Measurements from ENCODE around the gene CFAP410.

Gene CFAP410

DNA sequence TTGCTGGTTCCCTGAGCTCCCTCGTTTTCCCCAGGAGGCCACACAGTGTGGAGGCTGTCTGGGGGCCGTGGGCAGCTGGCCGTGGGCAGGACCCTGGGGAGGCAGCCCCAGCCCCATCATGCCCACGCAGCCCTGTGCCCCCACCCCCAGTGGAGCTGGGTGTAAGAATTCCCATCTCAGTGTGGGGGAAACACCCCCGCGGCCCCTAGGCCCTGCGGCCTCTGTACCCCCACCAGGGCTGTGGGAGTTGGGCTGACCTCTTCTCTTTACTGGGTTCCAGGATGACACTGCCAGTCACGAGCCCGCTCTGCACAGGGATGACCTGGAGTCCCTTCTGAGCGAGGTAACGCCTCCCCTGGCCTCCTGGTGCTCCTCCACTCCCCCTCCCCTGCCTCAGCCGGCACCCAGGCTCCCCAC lies 43.1 kb downstream of the CFAP410 start:
- no peak for DNase-seq (ENCODE audit: low spot score)
- TF ChIP-seq, protein P1, sequence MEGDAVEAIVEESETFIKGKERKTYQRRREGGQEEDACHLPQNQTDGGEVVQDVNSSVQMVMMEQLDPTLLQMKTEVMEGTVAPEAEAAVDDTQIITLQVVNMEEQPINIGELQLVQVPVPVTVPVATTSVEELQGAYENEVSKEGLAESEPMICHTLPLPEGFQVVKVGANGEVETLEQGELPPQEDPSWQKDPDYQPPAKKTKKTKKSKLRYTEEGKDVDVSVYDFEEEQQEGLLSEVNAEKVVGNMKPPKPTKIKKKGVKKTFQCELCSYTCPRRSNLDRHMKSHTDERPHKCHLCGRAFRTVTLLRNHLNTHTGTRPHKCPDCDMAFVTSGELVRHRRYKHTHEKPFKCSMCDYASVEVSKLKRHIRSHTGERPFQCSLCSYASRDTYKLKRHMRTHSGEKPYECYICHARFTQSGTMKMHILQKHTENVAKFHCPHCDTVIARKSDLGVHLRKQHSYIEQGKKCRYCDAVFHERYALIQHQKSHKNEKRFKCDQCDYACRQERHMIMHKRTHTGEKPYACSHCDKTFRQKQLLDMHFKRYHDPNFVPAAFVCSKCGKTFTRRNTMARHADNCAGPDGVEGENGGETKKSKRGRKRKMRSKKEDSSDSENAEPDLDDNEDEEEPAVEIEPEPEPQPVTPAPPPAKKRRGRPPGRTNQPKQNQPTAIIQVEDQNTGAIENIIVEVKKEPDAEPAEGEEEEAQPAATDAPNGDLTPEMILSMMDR (IDR thresholded peaks at IDR 0.05; ENCODE audit: extremely low read depth, insufficient read depth, missing control alignments), result no peak
- in situ Hi-C loops (cut with MboI; ENCODE audit: low pct_unique_long_range_greater_than_20kb, low sequenced_read_pairs, unreplicated experiment), result loop anchor here (25.0 kb wide), 1 partner anchor 209 kb away; no protein-coding TSS in a partner anchor

DNA sequence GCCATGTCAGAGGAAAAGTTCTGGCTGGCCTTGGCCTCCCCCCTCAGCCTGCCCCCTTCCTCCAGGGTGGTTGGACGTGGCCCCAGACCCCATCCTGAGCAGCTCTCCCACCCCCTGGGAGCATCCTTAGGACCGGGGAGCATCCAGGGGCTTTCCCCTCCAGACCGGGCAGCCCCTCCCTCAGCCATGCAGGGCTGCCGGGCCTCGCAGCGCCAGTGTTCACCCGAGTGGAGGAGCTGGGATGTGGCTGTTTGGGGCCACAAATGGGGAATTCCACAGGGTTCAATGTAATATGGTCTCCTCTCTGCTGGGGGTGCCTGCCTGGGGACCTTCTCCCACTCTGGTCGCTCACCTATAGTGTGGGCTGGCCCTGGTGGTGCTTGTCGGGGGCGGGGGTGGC lies 43.5 kb downstream of the CFAP410 start:
- TF ChIP-seq, protein P1 (IDR thresholded peaks at IDR 0.05; ENCODE audit: extremely low read depth, insufficient read depth, missing control alignments), result no peak

DNA sequence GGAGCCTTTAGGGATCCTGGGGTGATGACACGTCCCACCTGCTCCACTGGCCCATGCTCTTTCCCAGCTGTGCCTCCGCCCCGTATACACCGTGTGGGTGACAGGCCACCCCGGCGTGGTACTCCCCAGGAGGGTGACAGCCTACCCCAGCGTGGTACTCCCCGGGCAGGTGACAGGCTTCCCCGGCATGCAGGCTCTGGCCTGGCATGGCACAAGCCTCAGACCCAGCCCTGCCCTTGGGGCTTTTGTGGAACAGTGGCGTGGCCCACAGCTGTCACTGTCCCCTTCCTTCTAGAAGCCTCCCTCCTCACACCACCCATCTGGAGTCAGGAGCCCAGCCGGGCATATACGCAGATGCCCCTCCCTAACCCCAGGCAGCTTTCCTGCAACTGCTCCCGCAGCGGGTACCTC lies 44.0 kb downstream of the CFAP410 start:
- in situ Hi-C loops (cut with MboI; ENCODE audit: low pct_unique_long_range_greater_than_20kb, low sequenced_read_pairs, unreplicated experiment), result loop anchor here (25.0 kb wide), 1 partner anchor 208 kb away; no protein-coding TSS in a partner anchor
- TF ChIP-seq, protein P1 (IDR thresholded peaks at IDR 0.05; ENCODE audit: extremely low read depth, insufficient read depth, missing control alignments), result no peak
- DNase-seq (ENCODE audit: low spot score), result no peak

More for the DNA sequence above, 43.5 kb downstream of the CFAP410 start:
- in situ Hi-C loops (cut with MboI; ENCODE audit: low pct_unique_long_range_greater_than_20kb, low sequenced_read_pairs, unreplicated experiment), result loop anchor here (25.0 kb wide), 1 partner anchor 208 kb away; no protein-coding TSS in a partner anchor
- DNase-seq (ENCODE audit: low spot score), result peak; percentile 76

DNA sequence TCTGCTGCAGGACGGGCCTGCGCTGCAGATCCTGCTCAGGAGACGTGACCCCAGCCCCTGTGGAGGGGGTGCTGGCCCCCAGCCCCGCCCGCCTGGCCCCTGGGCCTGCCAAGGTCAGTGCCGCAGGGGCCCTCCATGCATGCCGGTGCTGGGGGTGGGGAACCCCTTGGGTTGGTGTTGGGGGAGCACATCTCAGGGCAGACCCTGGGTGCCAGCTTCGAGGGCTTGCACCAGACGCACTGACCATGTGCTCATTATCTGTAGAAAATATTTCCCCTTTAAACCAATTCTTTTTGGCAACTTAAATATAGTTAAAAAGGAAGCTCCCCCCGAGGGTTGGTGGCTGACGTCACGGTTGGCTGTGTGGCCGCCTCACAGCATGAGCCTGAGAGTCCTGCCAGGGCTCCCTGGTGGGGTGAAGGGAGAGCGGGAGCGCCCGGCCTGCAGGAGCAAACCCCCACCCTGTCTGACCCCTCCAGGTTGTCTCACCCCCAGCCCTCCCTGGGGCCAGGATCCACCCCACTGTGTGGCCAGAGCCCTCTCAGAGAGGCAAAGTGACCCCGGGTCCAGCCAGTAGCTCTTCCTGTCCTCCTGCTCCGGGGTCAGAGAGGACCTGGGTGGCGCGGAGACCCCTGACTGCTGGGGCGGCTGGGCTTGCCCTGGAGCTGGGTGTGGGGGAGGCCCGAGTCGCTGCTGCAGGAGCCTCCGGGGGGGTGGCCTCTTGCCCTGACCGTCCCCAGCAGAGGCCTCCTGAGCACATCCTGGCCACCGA lies 44.6 kb downstream of the CFAP410 start:
- no peak for DNase-seq (ENCODE audit: low spot score)
- TF ChIP-seq, protein P1 (IDR thresholded peaks at IDR 0.05; ENCODE audit: extremely low read depth, insufficient read depth, missing control alignments), result no peak
- in situ Hi-C loops (cut with MboI; ENCODE audit: low pct_unique_long_range_greater_than_20kb, low sequenced_read_pairs, unreplicated experiment), result loop anchor here (25.0 kb wide), 1 partner anchor 207 kb away; no protein-coding TSS in a partner anchor

DNA sequence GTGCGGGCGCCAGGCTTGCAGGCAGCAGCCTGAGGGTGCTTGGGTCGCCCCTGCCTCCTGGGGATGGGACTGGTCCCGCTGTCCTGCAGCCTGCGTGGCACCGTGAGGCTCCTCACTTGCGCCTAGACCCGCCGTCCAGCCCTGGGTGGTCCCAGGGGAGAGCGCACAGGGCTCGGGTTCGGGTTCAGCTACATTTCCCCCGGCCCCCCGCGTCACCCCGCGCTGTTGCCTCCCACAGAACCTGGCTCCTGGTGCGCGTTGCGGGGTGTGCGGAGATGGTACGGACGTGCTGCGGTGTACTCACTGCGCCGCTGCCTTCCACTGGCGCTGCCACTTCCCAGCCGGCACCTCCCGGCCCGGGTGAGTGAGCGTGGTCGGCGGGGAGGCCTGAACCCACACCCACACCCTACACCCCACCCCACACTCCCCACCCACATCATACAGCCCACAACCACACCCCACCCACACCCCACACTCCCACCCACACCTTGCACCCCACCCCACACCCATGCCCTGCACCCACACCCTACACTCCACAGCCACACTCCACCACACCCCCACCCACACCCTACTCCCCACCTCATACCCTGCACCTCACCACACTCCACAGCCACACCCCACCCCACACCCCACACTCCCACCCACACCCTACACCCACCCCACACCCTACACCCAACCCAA lies 45.5 kb downstream of the CFAP410 start:
- in situ Hi-C loops (cut with MboI; ENCODE audit: low pct_unique_long_range_greater_than_20kb, low sequenced_read_pairs, unreplicated experiment), result loop anchor here (25.0 kb wide), 1 partner anchor 206 kb away; no protein-coding TSS in a partner anchor
- no peak for DNase-seq (ENCODE audit: low spot score)
- TF ChIP-seq, protein P1 (IDR thresholded peaks at IDR 0.05; ENCODE audit: extremely low read depth, insufficient read depth, missing control alignments), result no peak

DNA sequence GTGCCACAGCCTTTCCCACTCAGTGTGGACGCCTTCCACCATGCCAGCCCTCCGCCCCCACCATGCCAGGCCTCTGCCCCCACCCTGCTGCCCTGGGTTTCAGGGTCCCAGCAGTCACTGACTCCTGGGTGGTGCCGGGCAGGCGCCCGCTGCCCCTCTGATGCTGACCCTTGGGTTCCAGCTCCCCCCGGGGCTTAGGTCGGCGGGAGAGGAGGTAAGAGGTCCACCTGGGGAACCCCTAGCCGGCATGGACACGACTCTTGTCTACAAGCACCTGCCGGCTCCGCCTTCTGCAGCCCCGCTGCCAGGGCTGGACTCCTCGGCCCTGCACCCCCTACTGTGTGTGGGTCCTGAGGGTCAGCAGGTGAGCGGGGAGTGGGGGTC lies 46.4 kb downstream of the CFAP410 start:
- TF ChIP-seq, protein P1 (IDR thresholded peaks at IDR 0.05; ENCODE audit: extremely low read depth, insufficient read depth, missing control alignments), result no peak
- in situ Hi-C loops (cut with MboI; ENCODE audit: low pct_unique_long_range_greater_than_20kb, low sequenced_read_pairs, unreplicated experiment), result loop anchor here (25.0 kb wide), 1 partner anchor 206 kb away; no protein-coding TSS in a partner anchor
- no peak for DNase-seq (ENCODE audit: low spot score)

Data from GM13977 (cell line).